ENCODE results near the gene RBM12. TPM values are rescaled to one million over a fixed set of nuclear protein-coding genes. Genes with fewer than 3 reads are reported as not detected.

RBM12 gene
- total and polyA plus RNA-seq, 2 donors (not counting 1 experiment from before 2014, with no cell fraction given), result 52.7 to 144 TPM

Small RNA genes lying within 50 kb of the gene (small RNA-seq; reads per million reads assigned to genes)
- not detected for gene RNU6-759P (ENCODE audit: insufficient read length, low read depth, low replicate concordance)

Other genes with a start within 250 kb of the RBM12 start
- not detected in 2 replicates for gene GDF5, start 226.7 kb downstream of the RBM12 start, total RNA-seq
- not detected in 2 replicates for gene GDF5, start 226.7 kb downstream of the RBM12 start, polyA plus RNA-seq
- gene CEP250, start 209.3 kb downstream of the RBM12 start, total RNA-seq, result 78.4 and 78.5 TPM in 2 replicates
- 14.6 and 16.5 TPM in 2 replicates for gene CEP250, start 209.3 kb downstream of the RBM12 start, polyA plus RNA-seq
- not detected in 2 replicates for gene C20orf173, start 135.2 kb downstream of the RBM12 start, total RNA-seq
- not detected in 2 replicates for gene C20orf173, start 135.2 kb downstream of the RBM12 start, polyA plus RNA-seq
- 167 and 191 TPM in 2 replicates for gene ERGIC3, start 122.8 kb downstream of the RBM12 start, total RNA-seq
- gene ERGIC3, start 122.8 kb downstream of the RBM12 start, polyA plus RNA-seq, result 178 and 254 TPM in 2 replicates
- 4.7 and 5.7 TPM in 2 replicates for gene SPAG4, start 49.1 kb downstream of the RBM12 start, total RNA-seq
- 3.7 and 8.8 TPM in 2 replicates for gene SPAG4, start 49.1 kb downstream of the RBM12 start, polyA plus RNA-seq
- gene CPNE1, start within 50 bp of the RBM12 start, total RNA-seq, result 323 and 331 TPM in 2 replicates
- 309 and 321 TPM in 2 replicates for gene CPNE1, start within 50 bp of the RBM12 start, polyA plus RNA-seq
- gene NFS1, start 34.5 kb upstream of the RBM12 start, total RNA-seq, result 29.0 and 29.4 TPM in 2 replicates
- gene NFS1, start 34.5 kb upstream of the RBM12 start, polyA plus RNA-seq, result 24.7 and 30.6 TPM in 2 replicates
- 33.2 and 38.1 TPM in 2 replicates for gene ROMO1, start 34.5 kb upstream of the RBM12 start, total RNA-seq
- gene ROMO1, start 34.5 kb upstream of the RBM12 start, polyA plus RNA-seq, result 131 and 145 TPM in 2 replicates
- 689 and 698 TPM in 2 replicates for gene RBM39, start 77.4 kb upstream of the RBM12 start, total RNA-seq
- 217 and 380 TPM in 2 replicates for gene RBM39, start 77.4 kb upstream of the RBM12 start, polyA plus RNA-seq
- 92.3 and 101 TPM in 2 replicates for gene PHF20, start 107.1 kb upstream of the RBM12 start, total RNA-seq
- gene PHF20, start 107.1 kb upstream of the RBM12 start, polyA plus RNA-seq, result 53.6 and 85.3 TPM in 2 replicates